Measurements from ENCODE around the gene TMEM39B. TPM values are rescaled to one million over a fixed set of nuclear protein-coding genes. Genes with fewer than 3 reads are reported as not detected.

The TMEM39B gene
- total and polyA plus RNA-seq, 2 of the 4 experiments (the other 2 are of a cell fraction): 6.5 to 28.7 TPM

GRCh38 chr1:32094746-32095521, 22.2 kb downstream of the TMEM39B start:
- Histone ChIP-seq H3K4me1 (ENCODE audit: control insufficient read depth, insufficient read depth, low read length) (no peaks in the 10 kb centered on the region), H3K18ac (ENCODE audit: low read depth, low read length) (no peak overlapping the region), H3K56ac (ENCODE audit: extremely low read depth, insufficient read depth, low read length) (no peak overlapping the region), H2BK15ac (ENCODE audit: low read depth, low read length) (no peak overlapping the region), H3K23ac (ENCODE audit: low read depth, low read length) (no peak overlapping the region), H2AK9ac (replicated peaks; ENCODE audit: low read depth, low read length, poor library complexity) (no peak overlapping the region), H2AK5ac (ENCODE audit: low read depth, low read length) (no peak overlapping the region), H3K27me3 (ENCODE audit: control insufficient read depth, insufficient read depth, low read length) (no peaks in the 10 kb centered on the region), H3K4me2 (ENCODE audit: low read depth, low read length) (no peak overlapping the region), H3K4ac (ENCODE audit: low read depth, low read length) (no peak overlapping the region), H3K14ac (replicated peaks; ENCODE audit: low read depth, low read length) (no peak overlapping the region), H3K9me3 (ENCODE audit: control insufficient read depth, insufficient read depth, low read length) (no peaks in the 10 kb centered on the region), H3K4me3 (ENCODE audit: insufficient read depth, low read depth, low read length) (no peak overlapping the region), H2BK20ac (ENCODE audit: low read depth, low read length) (no peak overlapping the region), H2AFZ (replicated peaks; ENCODE audit: low read length, poor library complexity) (no peak overlapping the region), H4K5ac (ENCODE audit: low read depth, low read length) (no peak overlapping the region), H4K8ac (ENCODE audit: low read depth in 2 of 2, low read length in 2 of 2) (no peak overlapping the region), H3K9me1 (ENCODE audit: insufficient read depth, low read length) (peaks cover 14% of the 10 kb centered on the region), H3K9ac (ENCODE audit: low read depth, low read length) (no peak overlapping the region), H4K91ac (ENCODE audit: insufficient read depth, low read depth, low read length) (no peak overlapping the region), H2BK120ac (ENCODE audit: low read depth, low read length) (no peak overlapping the region), H3K36me3 (ENCODE audit: control insufficient read depth, insufficient read depth, low read length) (peaks cover 54% of the 10 kb centered on the region), H3K79me1 (ENCODE audit: low read depth in 1 of 2, low read length in 2 of 2) (peaks cover 4 to 19% of the 10 kb centered on the region in 2 experiments; a peak in 3 of 4 replicates), H3K27ac (ENCODE audit: insufficient read depth, low read length) (no peak overlapping the region), H2BK5ac (ENCODE audit: low read depth, low read length, poor library complexity, severe bottlenecking) (no peak overlapping the region), H4K20me1 (ENCODE audit: insufficient read depth, low read length) (no peaks in the 10 kb centered on the region)
- 93% methylated on average over 2 of the region's 11 CpGs; no CpG with 5 or more reads in 1 of the 2 experiments for WGBS, 2 experiments (ENCODE audit: extremely low coverage in 2 of 2, insufficient read length in 1 of 2)
- TF ChIP-seq MAFK (IDR thresholded peaks at IDR 0.05; ENCODE audit: low read depth, low read length) (no peak), POLR2A (IDR thresholded peaks at IDR 0.05; ENCODE audit: low read depth, low read length) (no peak), MXI1 (IDR thresholded peaks at IDR 0.05; ENCODE audit: borderline replicate concordance, low read depth, low read length) (no peak), CTCF (conservative IDR thresholded peaks at IDR 0.05; ENCODE audit: low read depth, low read length) (no peak), BHLHE40 (IDR thresholded peaks at IDR 0.05; ENCODE audit: low read depth, low read length) (no peak), MAZ (IDR thresholded peaks at IDR 0.05; ENCODE audit: borderline replicate concordance, low read depth, low read length) (no peak), CEBPB (IDR thresholded peaks at IDR 0.05; ENCODE audit: low read depth, low read length) (no peak), RCOR1 (IDR thresholded peaks at IDR 0.05; ENCODE audit: insufficient replicate concordance, low read length) (no peak), SMC3 (IDR thresholded peaks at IDR 0.05; ENCODE audit: low read depth, low read length) (no peak)
- TF ChIP-seq, protein P1, sequence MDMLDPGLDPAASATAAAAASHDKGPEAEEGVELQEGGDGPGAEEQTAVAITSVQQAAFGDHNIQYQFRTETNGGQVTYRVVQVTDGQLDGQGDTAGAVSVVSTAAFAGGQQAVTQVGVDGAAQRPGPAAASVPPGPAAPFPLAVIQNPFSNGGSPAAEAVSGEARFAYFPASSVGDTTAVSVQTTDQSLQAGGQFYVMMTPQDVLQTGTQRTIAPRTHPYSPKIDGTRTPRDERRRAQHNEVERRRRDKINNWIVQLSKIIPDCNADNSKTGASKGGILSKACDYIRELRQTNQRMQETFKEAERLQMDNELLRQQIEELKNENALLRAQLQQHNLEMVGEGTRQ (IDR thresholded peaks at IDR 0.05; ENCODE audit: low read depth, low read length): no peak
- TF ChIP-seq, protein P2, sequence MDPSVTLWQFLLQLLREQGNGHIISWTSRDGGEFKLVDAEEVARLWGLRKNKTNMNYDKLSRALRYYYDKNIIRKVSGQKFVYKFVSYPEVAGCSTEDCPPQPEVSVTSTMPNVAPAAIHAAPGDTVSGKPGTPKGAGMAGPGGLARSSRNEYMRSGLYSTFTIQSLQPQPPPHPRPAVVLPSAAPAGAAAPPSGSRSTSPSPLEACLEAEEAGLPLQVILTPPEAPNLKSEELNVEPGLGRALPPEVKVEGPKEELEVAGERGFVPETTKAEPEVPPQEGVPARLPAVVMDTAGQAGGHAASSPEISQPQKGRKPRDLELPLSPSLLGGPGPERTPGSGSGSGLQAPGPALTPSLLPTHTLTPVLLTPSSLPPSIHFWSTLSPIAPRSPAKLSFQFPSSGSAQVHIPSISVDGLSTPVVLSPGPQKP (IDR thresholded peaks at IDR 0.05; ENCODE audit: borderline replicate concordance, low read depth, low read length): no peak
- in situ Hi-C loops (cut with MboI; ENCODE audit: low sequenced_read_pairs) (no loop called here), dilution Hi-C loops (cut with HindIII; ENCODE audit: low sequenced_read_pairs, unreplicated experiment) (no loop called here), intact Hi-C loops (cut with micrococcal nuclease) (no loop called here)
- CTCF ChIA-PET: no interaction called here
- POLR2A ChIA-PET (ENCODE audit: unreplicated experiment): no interaction called here
- no peak for DNase-seq
- no TSS peak for BruUV-seq (replicated peaks)
- ATAC-seq (ENCODE audit: low read depth): no peak

Measured in IMR-90 (cell line).